NCI-H128 (cell line): Measurements from ENCODE around the gene ZNF248.
"Not testable (repeated sequence)": the region's sequence is repeated elsewhere in the genome, so short reads cannot be mapped to it uniquely, and the experiment has no call there.

Source experiments
- DNase-seq: peaks from one replicate; lab custom pipeline; 2025; ENCODE audit not compliant: unreplicated experiment; lab: John Stamatoyannopoulos, UW

The ZNF248 gene

DNA sequence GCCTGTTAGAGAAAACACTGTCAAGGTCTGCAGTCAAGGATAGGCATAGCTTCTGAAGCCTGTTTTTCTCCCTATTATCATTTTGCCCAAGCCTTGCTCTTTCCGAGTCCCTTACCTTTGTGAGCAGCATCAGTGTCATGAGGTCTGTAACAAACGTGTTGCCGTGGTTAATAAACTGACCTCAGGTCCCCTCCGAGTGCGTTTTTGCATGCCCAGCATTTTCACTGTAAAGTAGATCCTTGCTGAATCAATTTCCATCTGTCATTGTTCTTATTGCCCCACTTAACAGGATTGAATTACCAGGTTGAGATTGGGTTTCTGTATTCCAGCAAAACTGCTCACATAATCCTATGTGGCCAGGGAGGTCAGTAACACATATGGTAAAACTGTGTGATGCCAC is 110.3 kb downstream of the ZNF248 start:
- no peak for DNase-seq

GRCh38 chr10:37741831-37742230 is 115.6 kb downstream of the ZNF248 start:
- no peak for DNase-seq

DNA sequence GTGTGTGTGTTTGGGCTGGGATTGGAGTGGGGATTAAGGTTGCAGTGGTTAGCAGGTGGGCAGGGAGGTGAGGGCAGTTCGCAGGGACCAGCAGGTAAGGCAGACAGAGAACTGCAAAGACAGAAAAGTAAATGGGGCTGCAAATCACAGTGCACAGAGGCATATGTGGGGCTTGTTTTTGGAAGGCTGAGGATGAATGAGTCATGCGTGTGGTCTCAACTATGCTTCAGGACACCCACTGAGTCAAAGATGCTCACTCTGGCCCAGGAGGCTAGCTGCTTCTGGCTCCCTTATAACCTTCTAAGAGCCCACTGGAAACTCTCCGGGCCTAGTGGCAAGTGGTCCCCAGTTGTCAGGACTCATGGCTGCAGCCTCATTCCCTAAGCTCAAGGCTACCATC is 118.2 kb downstream of the ZNF248 start:
- no peak for DNase-seq

DNA sequence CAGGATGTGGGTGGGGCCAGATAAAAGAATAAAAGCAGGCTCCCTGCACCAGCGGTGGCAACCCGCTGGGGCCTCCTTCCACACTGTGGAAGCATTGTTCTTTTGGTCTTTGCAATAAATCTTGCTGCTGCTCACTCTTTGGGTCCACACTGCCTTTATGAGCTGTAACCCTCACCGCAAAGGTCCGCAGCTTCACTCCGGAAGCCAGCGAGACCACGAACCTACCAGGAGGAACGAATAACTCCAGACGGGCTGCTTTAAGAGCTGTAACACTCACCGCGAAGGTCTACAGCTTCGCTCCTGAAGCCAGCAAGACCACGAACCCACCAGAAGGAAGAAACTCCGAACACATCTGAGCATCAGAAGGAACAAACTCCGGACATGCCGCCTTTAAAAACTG is 119.2 kb downstream of the ZNF248 start:
- not testable (repeated sequence) for DNase-seq

GRCh38 chr10:37737336-37737735 is 120.1 kb downstream of the ZNF248 start:
- DNase-seq: no peak

DNA sequence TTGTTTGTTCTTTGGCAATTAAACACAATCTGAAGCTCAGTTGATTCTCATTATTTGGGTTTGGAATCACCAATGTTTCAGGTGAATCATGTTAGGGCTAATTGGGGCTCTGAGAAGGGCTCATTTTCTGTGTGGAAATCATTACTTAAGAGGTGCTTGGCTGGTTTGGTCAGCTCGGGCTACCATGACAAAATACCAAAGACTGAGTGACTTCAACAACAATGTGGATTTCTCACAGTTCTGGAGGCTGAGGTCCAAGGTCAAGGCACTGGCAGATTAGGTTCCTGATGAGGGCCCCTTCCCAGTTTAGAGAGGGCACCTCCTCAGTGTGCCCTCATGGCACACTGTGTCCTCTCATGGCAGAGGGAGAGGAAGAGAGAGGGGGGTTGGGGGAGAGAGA is 121.3 kb downstream of the ZNF248 start:
- no peak for DNase-seq

DNA sequence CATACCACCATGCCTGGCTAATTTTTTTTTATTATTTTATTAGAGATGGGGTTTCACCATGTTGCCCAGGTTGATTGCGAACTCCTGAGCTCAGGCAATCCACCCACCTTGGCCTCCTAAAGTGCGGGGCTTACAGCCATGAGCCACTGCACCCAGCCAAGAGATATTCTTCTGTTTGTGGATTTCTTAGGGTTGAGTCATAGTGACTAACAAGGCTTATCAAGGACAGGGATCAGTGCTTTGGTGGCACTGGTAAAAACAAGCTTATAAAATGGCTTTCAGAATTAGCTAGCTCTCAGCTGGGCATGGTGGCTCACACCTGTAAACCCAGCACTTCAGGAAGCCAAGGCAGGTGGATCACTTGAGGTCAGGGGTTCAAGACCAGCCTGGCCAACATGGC is 122.4 kb downstream of the ZNF248 start:
- DNase-seq: no peak
